ENCODE measurements around the gene CAMSAP1.

Gene CAMSAP1

DNA sequence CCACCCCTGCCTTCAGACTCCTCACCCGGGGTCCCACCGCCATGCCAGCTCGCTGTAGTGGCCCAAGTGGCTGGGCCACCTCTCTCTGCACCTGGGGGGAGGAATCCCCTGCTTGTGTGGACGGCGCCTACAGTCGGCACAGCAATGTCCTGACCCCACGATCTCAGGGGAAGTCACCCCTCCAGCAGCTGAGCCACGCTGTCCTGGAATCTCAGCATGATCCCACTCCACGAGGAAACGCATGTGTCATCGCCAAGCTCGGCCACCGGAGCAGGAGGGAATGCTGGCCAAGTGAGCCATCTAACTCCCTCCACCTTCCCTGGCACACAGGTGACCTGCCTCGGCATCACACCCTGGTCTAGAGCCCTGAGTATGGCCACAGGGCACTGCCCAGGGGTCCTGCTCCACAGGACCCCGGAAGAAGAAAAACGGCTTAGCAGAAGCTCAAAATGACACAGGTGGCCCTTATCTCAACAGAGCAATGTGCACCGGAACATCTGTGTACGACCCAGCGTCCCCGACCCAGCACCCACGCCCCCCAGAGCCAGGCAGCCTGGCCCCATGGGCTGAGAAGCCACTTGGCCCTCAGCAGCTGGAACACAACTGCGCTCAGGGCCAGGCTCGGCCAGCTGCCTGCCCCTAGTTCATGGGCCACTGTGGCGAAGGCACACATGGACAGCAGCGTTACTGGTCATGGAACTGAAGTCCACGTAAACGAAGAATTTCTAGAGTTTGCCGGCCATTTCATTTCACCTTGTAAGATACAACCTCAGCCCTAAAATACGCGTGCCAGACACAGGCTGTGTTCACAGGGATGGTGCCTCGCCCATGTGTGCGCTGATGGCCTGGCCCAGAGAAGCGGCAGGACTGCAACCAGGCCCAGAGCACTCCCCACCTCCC is 23.4 kb upstream of the CAMSAP1 start:
- H3K4me1 Mint-ChIP-seq (ENCODE audit: low read depth in 2 of 2): peaks cover 8% of the 10 kb centered on the region in 2 donors
- ATAC-seq (replicated peaks) (no peak), DNase-seq (no peak)
- H3K36me3 Mint-ChIP-seq (ENCODE audit: insufficient read depth): peaks cover 33% of the 10 kb centered on the region
- no peaks in the 10 kb centered on the region for H3K9me3 Mint-ChIP-seq
- no peaks in the 10 kb centered on the region for H3K27me3 Mint-ChIP-seq
- H3K4me3 Mint-ChIP-seq: no peak overlapping the region
- no peak overlapping the region for H3K27ac Mint-ChIP-seq

DNA sequence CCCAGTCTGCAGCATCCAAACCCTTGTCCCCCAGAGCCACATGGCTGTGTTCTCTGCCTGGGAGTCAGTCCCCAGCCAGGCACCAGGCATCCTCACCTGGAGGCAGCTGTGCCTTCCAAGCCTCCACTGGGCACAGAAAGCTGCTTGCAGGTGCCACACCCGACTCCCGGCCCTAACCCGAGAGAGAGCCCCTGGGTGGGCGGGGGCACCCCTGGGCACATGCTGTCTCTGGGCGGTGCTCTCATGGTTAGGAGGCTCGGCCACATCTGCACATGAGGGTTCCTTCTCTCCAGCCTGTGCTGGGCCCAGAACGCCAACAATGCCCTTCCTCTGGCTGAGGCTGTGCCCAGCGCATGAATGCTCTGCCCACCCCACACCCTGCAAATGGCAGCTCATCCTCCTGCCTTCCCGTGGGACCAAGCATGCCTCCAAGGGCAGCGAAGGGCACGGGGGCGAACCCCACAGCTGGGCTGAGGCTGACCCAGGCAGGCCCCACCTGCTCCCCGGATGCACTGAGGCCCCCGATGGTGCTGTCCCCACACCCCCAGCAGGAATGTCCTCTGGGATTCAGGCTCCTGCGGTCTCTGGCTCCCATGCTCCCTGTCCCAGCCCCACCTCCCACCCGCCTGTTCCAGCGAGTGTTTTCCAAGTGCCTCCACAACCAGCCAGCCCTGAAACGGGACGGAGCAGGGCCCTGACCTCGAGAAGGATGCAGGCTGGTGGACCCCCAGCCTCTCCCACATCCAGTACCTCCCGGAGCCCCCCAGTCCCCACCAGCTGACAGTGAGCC is 22.5 kb upstream of the CAMSAP1 start:
- DNase-seq (no peak), ATAC-seq (replicated peaks) (no peak)
- peaks cover 8 to 11% of the 10 kb centered on the region in 2 donors for H3K4me1 Mint-ChIP-seq (ENCODE audit: low read depth in 2 of 2)

DNA sequence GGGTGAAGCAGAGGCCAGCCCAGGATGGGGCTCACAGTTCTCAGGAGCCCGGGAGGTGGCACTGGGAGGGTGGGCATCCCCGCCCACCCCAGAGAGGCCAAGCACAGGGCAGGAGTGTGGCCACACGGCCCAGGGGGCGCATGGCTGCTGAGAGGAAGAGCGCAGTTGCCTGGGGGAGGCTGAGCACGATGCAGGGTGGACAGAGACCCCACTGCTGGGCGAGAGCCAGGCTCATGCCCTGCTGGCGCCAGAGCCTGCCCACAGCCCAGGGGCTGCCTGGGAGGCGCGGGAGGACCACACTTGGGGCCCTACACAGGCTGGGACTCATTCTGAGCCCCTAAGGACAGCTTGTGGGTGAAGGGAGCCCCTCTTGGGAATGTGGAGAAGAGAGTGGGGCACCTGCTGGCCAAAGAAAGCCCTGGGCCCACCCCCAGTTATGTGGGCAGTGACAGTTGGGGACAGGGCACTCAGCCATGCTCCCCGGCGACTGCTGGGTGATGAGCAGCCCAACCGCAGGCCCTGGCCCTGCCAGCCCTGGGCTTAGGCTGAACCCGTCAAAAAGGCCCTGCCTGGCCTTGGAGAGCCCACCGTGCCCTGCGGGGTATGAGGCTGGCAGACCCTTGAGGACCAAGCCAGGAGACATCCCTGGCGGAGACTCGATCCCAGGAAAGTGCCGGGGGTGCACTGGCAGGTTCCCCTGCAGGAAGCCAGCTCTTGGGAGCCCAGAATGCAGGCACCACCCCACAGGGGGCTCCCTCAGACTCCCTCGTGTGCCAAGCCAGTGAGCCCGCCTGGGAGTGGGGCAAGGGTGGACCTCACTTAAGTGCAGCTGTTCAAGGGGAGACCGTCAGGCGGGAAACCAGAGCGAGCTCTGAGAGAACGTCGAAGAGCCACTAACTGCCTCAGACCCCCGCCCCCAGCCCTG is 21.6 kb upstream of the CAMSAP1 start:
- peaks cover 21% of the 10 kb centered on the region for H3K36me3 Mint-ChIP-seq (ENCODE audit: insufficient read depth)
- no peak overlapping the region for H3K4me3 Mint-ChIP-seq
- no peak for ATAC-seq (replicated peaks)
- peaks cover 8 to 11% of the 10 kb centered on the region in 2 donors for H3K4me1 Mint-ChIP-seq (ENCODE audit: low read depth in 2 of 2)
- H3K9me3 Mint-ChIP-seq: no peaks in the 10 kb centered on the region
- H3K27ac Mint-ChIP-seq: no peak overlapping the region
- no peaks in the 10 kb centered on the region for H3K27me3 Mint-ChIP-seq
- DNase-seq: no peak

More for the DNA sequence above, 22.5 kb upstream of the CAMSAP1 start:
- Mint-ChIP-seq H3K27ac (no peak overlapping the region), H3K4me3 (no peak overlapping the region), H3K27me3 (no peaks in the 10 kb centered on the region), H3K9me3 (no peaks in the 10 kb centered on the region), H3K36me3 (ENCODE audit: insufficient read depth) (peaks cover 24% of the 10 kb centered on the region)

DNA sequence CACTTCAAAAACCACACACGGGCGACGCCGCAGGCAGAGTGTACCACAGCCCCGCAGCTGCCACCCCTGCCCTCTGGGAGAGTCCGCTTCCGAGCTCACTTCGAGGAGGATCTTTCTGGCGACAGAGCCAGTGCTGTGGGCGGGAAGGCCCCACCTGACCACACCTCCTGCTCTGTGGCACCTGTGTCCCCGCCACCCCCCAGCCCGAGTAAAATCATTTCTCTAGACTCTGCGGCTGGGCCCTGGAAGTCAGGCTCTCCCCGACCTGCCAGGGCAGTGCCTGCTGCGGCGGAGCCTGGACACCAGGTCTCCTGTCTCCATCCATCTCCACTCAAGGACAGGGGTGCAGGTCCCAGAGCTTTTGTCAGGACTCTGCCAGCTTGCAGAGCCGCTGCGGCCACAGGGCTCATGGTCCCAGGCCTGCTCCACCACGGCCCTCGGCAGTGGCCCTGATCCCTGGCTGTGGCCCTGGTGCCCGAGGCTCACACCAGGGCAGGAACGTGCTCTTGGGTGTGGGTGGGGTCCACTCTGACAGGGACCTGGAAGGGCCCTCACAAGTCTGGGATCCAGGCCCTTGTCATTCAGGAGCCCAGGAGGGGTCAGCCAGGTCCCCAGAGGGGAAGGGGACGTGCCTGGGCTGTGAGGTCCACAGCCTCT is 20.9 kb upstream of the CAMSAP1 start:
- H3K4me3 Mint-ChIP-seq: no peak overlapping the region
- no peak for ATAC-seq (replicated peaks)
- peaks cover 15% of the 10 kb centered on the region for H3K36me3 Mint-ChIP-seq (ENCODE audit: insufficient read depth)
- no peaks in the 10 kb centered on the region for H3K9me3 Mint-ChIP-seq
- H3K27me3 Mint-ChIP-seq: no peaks in the 10 kb centered on the region
- DNase-seq: no peak
- no peak overlapping the region for H3K27ac Mint-ChIP-seq
- peaks cover 8 to 11% of the 10 kb centered on the region in 2 donors for H3K4me1 Mint-ChIP-seq (ENCODE audit: low read depth in 2 of 2)

DNA sequence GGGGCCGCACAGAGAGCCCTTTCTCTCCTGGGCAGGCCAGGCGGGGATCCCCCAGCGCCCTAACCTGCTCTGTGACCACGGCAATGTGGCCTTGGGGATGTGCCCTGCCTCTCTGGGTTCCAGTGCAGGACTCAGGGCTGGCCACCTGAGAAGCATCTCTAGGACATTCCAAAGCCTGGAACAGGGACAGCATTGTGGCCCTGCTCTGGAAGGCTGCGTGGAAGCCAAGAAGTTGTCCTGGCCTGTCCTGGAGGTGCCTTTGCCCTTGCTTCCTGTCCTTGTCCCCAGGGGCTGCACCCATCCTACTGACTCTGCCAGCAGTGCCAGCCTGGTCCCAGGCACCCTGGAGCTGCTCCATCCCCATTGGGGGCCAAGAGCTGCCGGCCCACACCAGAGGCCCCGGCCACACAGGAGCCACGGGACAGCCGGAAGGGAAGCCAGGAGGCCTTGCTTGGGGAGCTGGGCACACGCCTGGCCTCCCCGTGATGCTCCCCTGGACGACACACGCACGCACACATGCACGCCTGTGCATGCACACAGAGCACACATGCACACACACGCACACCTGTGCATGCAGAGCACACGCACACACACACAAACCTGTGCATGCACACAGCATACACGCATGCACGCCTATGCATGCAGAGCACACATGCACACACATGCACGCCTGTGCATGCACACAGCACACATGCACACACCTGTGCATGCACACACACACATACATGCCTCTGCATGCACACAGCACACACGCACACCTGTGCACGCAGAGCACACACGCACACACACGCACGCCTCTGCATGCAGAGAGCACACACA is 20.1 kb upstream of the CAMSAP1 start:
- Mint-ChIP-seq H3K4me1 (ENCODE audit: low read depth in 2 of 2) (peaks cover 6 to 11% of the 10 kb centered on the region in 2 donors), H3K27ac (no peak overlapping the region), H3K9me3 (no peaks in the 10 kb centered on the region), H3K27me3 (no peaks in the 10 kb centered on the region), H3K36me3 (ENCODE audit: insufficient read depth) (peaks cover 13% of the 10 kb centered on the region), H3K4me3 (no peak overlapping the region)
- DNase-seq (no peak), ATAC-seq (replicated peaks) (no peak)

DNA sequence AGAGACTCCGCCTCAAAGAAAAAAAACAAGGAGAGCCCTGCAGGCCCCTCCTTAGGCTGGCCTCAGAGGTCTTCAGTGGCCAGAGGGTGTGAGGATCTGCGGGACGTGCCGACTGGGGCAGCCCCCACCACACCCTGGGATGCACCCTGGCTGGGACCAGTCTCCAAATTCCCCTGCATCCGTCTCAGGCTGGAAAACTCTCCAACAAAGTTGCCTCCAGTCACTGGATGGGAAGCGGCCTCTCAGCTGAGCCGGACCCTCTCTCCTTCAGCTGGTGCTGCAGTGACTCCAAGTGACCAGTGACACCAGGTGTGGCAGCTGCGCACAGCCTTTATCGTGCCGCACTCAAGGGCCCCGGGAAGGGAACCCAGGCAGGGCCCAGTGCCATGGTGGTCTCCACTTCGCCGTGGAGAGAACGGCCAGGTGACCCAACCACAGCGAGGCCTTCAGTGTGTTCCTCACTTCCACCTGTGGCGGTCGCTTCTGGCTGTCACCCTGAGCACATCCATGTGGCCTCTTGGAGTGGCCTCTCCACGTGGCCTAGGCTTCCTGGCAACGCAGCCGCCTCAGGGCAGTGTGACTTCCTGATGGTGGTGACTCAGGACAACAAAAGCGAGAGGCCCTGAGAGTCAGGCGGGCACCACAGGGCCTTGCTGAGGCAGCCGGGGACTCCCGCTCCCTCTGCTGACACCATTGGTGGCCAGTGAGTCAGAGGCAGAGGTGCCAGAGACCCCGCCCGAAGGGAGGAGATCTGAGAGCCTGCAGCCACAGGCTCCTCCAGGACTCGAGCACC is 19.3 kb upstream of the CAMSAP1 start:
- no peak overlapping the region for H3K27ac Mint-ChIP-seq
- DNase-seq: peak in 1 of 3 experiments; percentile 9
- no peaks in the 10 kb centered on the region for H3K9me3 Mint-ChIP-seq
- H3K4me1 Mint-ChIP-seq (ENCODE audit: low read depth in 2 of 2): peaks cover 6 to 11% of the 10 kb centered on the region in 2 donors
- no peak overlapping the region for H3K4me3 Mint-ChIP-seq
- H3K36me3 Mint-ChIP-seq (ENCODE audit: insufficient read depth): peaks cover 8% of the 10 kb centered on the region
- no peaks in the 10 kb centered on the region for H3K27me3 Mint-ChIP-seq
- peak; percentile 85 for ATAC-seq (replicated peaks)

DNA sequence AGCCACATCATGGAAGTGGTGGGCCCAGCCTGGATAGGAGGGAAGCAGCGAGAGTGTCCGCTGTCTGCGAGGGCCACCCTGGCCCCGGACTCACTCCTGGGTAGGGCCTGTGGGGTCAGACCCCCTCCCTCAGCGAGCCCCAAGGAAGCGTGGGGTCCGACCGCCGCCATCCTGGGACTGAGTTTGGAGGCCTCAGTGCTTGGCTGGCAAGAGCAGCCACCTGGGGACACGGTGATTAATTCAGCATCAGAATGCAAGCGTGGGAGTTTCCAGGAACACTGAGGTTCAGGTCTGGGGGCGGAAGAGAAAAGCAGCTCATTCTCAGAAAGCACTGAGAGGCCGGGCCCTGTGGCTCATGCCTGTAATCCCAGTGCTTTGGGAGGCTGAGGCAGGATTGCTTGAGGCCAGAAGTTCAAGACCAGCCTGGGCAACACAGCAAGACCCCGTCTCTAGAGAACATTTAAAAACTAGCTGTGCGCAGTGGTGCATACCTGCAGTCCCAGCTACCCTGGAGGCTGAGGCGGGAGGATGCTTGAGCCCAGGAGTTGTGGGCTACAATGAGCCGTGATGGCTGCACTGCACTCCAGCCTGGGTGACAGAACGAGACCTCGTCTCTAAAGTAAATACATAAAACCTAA is 18.3 kb upstream of the CAMSAP1 start:
- H3K27me3 Mint-ChIP-seq: no peaks in the 10 kb centered on the region
- ATAC-seq (replicated peaks): no peak
- H3K36me3 Mint-ChIP-seq (ENCODE audit: insufficient read depth): no peaks in the 10 kb centered on the region
- no peak for DNase-seq
- H3K4me1 Mint-ChIP-seq (ENCODE audit: low read depth in 2 of 2): peaks cover 4 to 10% of the 10 kb centered on the region in 2 donors
- peak overlapping the region in 1 of 2 donors; percentile 59 for H3K27ac Mint-ChIP-seq
- H3K9me3 Mint-ChIP-seq: no peaks in the 10 kb centered on the region
- H3K4me3 Mint-ChIP-seq: no peak overlapping the region

DNA sequence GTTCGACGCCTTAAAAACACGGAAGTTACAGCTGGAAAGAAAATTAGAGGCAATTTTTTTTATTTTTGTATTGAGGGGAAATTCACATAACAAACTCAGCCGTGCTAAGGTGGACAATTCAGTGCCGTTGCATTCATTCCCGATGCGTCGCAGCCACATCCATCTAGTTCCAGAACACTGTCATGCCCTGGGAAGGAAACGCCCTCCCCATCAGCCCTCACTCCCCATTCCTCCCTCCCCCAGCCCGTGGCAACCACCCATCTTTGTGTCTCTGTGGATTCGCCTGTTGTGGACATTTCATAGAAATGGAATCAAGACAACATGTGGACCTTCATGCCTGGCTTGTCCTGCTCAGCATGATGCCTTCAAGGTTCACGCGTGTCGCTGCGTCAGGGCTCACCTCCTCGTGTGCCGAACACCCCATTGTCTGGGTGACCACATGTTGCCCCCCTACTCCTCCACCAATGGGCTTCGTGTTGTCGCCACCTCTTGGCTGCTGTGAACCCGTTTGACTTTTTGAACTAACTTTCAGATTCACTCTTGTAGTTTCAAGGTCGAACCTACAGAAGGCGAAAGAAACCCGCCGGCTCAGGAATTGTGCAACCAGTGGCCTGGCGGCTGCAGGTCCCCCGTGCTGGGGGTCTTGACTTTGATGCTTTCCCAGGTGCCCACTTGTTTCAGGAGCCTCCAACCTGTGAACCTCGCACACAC is 17.4 kb upstream of the CAMSAP1 start:
- Mint-ChIP-seq H3K27ac (peak overlapping the region in 1 of 2 donors; percentile 59), H3K36me3 (ENCODE audit: insufficient read depth) (no peaks in the 10 kb centered on the region), H3K9me3 (no peaks in the 10 kb centered on the region), H3K4me3 (no peak overlapping the region), H3K27me3 (no peaks in the 10 kb centered on the region), H3K4me1 (ENCODE audit: low read depth in 2 of 2) (peaks cover 0 to 7% of the 10 kb centered on the region in 2 donors)
- ATAC-seq (replicated peaks) (no peak), DNase-seq (no peak)

DNA sequence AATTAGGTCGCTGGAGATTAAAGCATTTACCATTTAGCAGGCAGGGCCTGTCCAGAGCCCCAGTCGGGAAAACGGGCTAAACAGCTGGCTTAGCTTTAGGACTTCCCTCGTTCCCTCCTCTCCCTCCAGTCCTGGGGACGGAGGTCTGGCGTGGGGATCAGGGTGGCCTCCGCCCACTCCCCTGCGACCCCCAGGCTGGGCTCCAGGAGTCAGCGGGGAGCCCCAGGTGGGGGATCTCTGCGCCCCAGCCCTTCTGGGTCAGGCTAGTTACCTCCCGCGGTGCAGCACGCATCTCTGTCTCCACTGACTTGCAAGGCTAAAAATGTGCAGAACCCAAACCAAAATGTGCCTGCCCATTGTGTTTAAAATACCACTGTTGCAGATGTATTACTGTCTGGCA is 16.2 kb upstream of the CAMSAP1 start:
- Mint-ChIP-seq H3K27me3 (no peaks in the 10 kb centered on the region), H3K4me3 (no peak overlapping the region), H3K36me3 (ENCODE audit: insufficient read depth) (no peaks in the 10 kb centered on the region), H3K27ac (no peak overlapping the region), H3K4me1 (ENCODE audit: low read depth in 2 of 2) (peaks cover 0 to 7% of the 10 kb centered on the region in 2 donors), H3K9me3 (peaks cover 0 to 3% of the 10 kb centered on the region in 2 donors)
- DNase-seq (no peak), ATAC-seq (replicated peaks) (no peak)

DNA sequence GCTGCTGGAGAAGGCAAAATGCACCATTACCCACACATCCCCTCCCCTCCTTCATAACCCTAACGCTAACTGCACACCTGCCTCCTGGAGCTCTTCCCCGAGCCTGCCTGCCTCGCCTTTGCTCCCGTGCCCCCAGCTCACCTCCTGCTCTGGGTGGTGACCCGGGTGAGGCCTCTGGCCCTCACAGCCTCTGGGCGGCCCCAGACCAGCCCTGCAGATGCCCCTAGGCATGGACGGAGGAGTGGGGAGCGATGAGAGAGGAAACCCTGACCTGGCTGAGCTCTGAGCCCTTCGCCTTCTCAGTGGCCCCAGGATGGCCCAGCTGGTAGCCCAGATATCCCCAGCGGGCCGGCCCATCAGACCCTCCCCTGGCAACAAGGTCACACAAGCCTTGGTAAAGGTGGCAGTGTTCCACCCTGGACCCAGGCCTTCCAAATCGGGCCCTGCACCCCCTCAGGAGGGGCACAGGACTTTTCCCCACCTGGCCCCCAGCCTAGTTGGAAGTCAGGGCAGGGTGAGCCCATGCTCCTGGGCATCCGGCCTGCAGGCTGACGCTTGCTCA is 14.5 kb upstream of the CAMSAP1 start:
- Mint-ChIP-seq H3K9me3 (peaks cover 0 to 3% of the 10 kb centered on the region in 2 donors), H3K4me1 (ENCODE audit: low read depth in 2 of 2) (peaks cover 0 to 4% of the 10 kb centered on the region in 2 donors), H3K27ac (no peak overlapping the region), H3K27me3 (no peaks in the 10 kb centered on the region), H3K4me3 (no peak overlapping the region), H3K36me3 (ENCODE audit: insufficient read depth) (no peaks in the 10 kb centered on the region)
- ATAC-seq (replicated peaks) (no peak), DNase-seq (no peak)

All from effector memory CD8-positive, alpha-beta T cell (primary cell).